DMS114 treated with DMSO at 0.1 percent for 48 hours (cell line): Measurements from ENCODE around the gene LDLRAD2.
"Not testable (repeated sequence)": the region's sequence is repeated elsewhere in the genome, so short reads cannot be mapped to it uniquely, and the experiment has no call there.

Experiments
- DNase-seq: peaks from one replicate; lab custom pipeline; 2025; ENCODE audit not compliant: unreplicated experiment; lab: John Stamatoyannopoulos, UW

The LDLRAD2 gene

GRCh38 chr1:21823980-21824702, 12.1 kb downstream of the LDLRAD2 start:
- no peak for DNase-seq

- no peak for DNase-seq
These were observed 12.9 kb downstream of the LDLRAD2 start for GRCh38 chr1:21824926-21825325.

GRCh38 chr1:21825393-21825792, 13.3 kb downstream of the LDLRAD2 start:
- no peak for DNase-seq

GRCh38 chr1:21826694-21827093, 14.6 kb downstream of the LDLRAD2 start:
- not testable (repeated sequence) for DNase-seq

GRCh38 chr1:21827141-21827679, 15.1 kb downstream of the LDLRAD2 start:
- DNase-seq: no peak

GRCh38 chr1:21828075-21828474, 16.0 kb downstream of the LDLRAD2 start:
- DNase-seq: no peak

GRCh38 chr1:21828506-21829210, 16.6 kb downstream of the LDLRAD2 start:
- DNase-seq: no peak

- no peak for DNase-seq
These were observed 17.2 kb downstream of the LDLRAD2 start for GRCh38 chr1:21829294-21829693.

GRCh38 chr1:21830792-21831453, 18.9 kb downstream of the LDLRAD2 start:
- no peak for DNase-seq

- no peak for DNase-seq
These were observed 19.4 kb downstream of the LDLRAD2 start for GRCh38 chr1:21831454-21831970.

- no peak for DNase-seq
These were observed 21.4 kb downstream of the LDLRAD2 start for GRCh38 chr1:21833392-21833976.

- no peak for DNase-seq
These were observed 22.0 kb downstream of the LDLRAD2 start for GRCh38 chr1:21834094-21834493.

GRCh38 chr1:21834666-21835065, 22.6 kb downstream of the LDLRAD2 start:
- no peak for DNase-seq

- no peak for DNase-seq
These were observed 23.9 kb downstream of the LDLRAD2 start for GRCh38 chr1:21836010-21836409.

- no peak for DNase-seq
These were observed 24.7 kb downstream of the LDLRAD2 start for GRCh38 chr1:21836729-21837128.

GRCh38 chr1:21837476-21837875, 25.4 kb downstream of the LDLRAD2 start:
- DNase-seq: no peak

GRCh38 chr1:21838359-21839157, 26.5 kb downstream of the LDLRAD2 start:
- no peak for DNase-seq

- no peak for DNase-seq
These were observed 27.4 kb downstream of the LDLRAD2 start for GRCh38 chr1:21839337-21840037.

GRCh38 chr1:21840981-21841380, 28.9 kb downstream of the LDLRAD2 start:
- no peak for DNase-seq
